ENCODE measurements around the gene ATG9A.

DNA sequence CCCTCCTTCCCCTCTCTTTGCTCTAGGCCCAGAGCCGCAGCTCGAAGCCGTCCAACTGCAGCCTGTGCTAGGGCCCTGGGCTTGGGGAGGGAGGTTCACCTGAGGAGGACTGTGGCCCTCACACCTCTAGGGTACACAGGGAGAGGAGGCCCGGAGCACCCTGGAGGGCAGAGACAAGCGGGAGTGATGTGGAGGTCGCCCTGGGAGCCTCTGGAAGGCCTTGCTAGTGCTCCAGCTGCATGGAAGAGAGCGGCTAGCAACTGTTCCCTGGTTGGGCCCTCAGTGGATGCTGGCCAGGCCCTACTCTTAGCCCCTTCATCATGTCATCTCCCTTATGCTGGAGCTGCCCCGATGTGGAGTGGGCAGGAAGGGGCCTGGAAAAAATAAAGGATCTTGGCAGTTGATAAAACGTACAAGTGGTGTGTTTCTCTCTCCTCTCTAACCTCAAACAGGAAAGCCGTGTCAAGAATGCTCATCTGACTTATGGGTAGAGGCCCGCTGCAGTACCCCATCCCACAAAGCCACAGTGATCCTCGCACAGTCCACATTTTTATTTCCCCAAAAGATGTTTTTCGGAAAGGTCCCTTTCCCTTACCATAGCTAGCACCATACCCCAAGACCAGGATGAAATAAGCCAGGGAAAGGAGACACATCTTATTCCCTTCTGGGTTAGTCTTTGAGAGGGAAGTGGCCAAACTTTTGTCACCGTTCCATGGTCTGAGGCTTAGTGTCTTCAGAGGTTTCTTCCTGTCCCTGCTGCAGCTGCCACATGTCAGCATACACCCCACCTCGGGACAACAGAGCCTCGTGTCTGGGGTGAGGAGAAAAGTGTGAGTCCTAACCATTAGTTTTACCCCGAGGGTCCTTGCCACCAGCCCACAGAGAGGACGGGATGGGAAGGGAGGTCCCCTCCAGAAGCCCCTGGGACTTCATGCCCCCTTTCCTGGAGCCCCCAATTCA, 19.9 kb downstream of the ATG9A start:
- no peak for TF ChIP-seq POLR2AphosphoS5 (IDR thresholded peaks at IDR 0.05; ENCODE audit: insufficient read depth in 1 of 2, low read depth in 1 of 2)
- TF ChIP-seq CTCF (IDR thresholded peaks at IDR 0.05): no peak

Data from vagina (tissue), 2 donors.